H1 (cell line): ENCODE measurements around the gene TNS1. TPM values are rescaled to one million over a fixed set of nuclear protein-coding genes. Genes with fewer than 3 reads are reported as not detected.

Experiments used
- CTCF ChIA-PET: fragments of 300-600 bp; sonication (Branson Sonifier 250); formaldehyde crosslinking; loops from one replicate; lab custom pipeline; 2021; ENCODE audit not compliant: partially characterized antibody; lab: Charles Lee
- POLR2A ChIA-PET: fragments of 300-600 bp; sonication (Branson Sonifier 250); formaldehyde crosslinking; loops from one replicate; lab custom pipeline; 2021; ENCODE audit warnings: inconsistent platforms; ENCODE audit not compliant: partially characterized antibody; lab: Charles Lee
- DNase-seq, 2 experiments: peaks; one replicate each; pipeline versions ENCODE4 v3.0.0 to v3.0.0-alpha.2; 2010 to 2022; ENCODE audit warnings: low spot score in 2 of 2, low read depth in 1 of 2, mixed read lengths in 1 of 2
- FAIRE-seq: peaks from 2 replicates; lab custom pipeline; 2011; peaks lifted over from hg19 to GRCh38; lab: Jason Lieb, UNC
- H2AFZ ChIP-seq: 2 replicates; pipeline ENCODE4 v1.8.1; 2012; ENCODE audit warnings: low read length, inconsistent platforms
- H2AK5ac ChIP-seq: 2 replicates; pipeline ENCODE4 v1.6.1; 2013; ENCODE audit warnings: low read depth, low read length
- H2BK120ac ChIP-seq: replicated peaks from 2 replicates; pipeline ENCODE3; 2013; ENCODE audit warnings: low read depth, low read length, inconsistent platforms
- H2BK12ac ChIP-seq: 2 replicates; pipeline ENCODE4 v1.6.1; 2013; ENCODE audit warnings: low read depth, low read length
- H2BK15ac ChIP-seq: 2 replicates; pipeline ENCODE4 v1.6.1; 2013; ENCODE audit warnings: low read length
- H2BK20ac ChIP-seq: 2 replicates; pipeline ENCODE4 v1.6.1; 2013; ENCODE audit warnings: low read length
- H2BK5ac ChIP-seq: 2 replicates; pipeline ENCODE4 v1.6.1; 2013; ENCODE audit warnings: low read depth, low read length
- H3K14ac ChIP-seq: 2 replicates; pipeline ENCODE4 v1.6.1; 2013; ENCODE audit warnings: inconsistent platforms; ENCODE audit not compliant: insufficient read length
- H3K18ac ChIP-seq: 2 replicates; pipeline ENCODE4 v1.6.1; 2013; ENCODE audit warnings: low read length; ENCODE audit errors: extremely low read depth
- H3K23ac ChIP-seq: 2 replicates; pipeline ENCODE4 v1.6.1; 2013; ENCODE audit warnings: inconsistent platforms; ENCODE audit not compliant: insufficient read length
- H3K23me2 ChIP-seq: 2 replicates; pipeline ENCODE4 v1.6.1; 2013; ENCODE audit warnings: low read depth, low read length
- H3K27ac ChIP-seq: 2 replicates; pipeline ENCODE4 v1.6.1; 2011; ENCODE audit warnings: low read depth, low read length, inconsistent platforms
- H3K27me3 ChIP-seq, 4 experiments: replicated peaks in 1 of 4; 1 replicate in 1 of 4; 2 replicates in 3 of 4; pipeline versions ENCODE4 v1.6.1 to v1.8.1; 2011 to 2013; ENCODE audit warnings: low read length in 3 of 4, mild to moderate bottlenecking in 3 of 4, inconsistent platforms in 2 of 4, mixed read lengths in 2 of 4, moderate library complexity in 1 of 4; ENCODE audit not compliant: control insufficient read depth in 3 of 4, insufficient read depth in 3 of 4; ENCODE audit errors: extremely low read depth in 1 of 4
- H3K36me3 ChIP-seq, 4 experiments: 2 replicates each; pipeline versions ENCODE4 v1.6.1 to v1.8.1; 2011 to 2013; ENCODE audit warnings: mild to moderate bottlenecking in 4 of 4, low read length in 3 of 4, moderate library complexity in 2 of 4, control low read depth in 1 of 4, inconsistent platforms in 1 of 4; ENCODE audit not compliant: insufficient read depth in 4 of 4, control insufficient read depth in 2 of 4
- H3K4ac ChIP-seq: replicated peaks from 2 replicates; pipeline ENCODE3; 2013; ENCODE audit warnings: low read length, low read depth, mixed read lengths, inconsistent platforms; ENCODE audit not compliant: insufficient read length
- H3K4me1 ChIP-seq, 4 experiments: replicated peaks in 1 of 4; 1 replicate in 1 of 4; 2 replicates in 3 of 4; pipeline versions ENCODE4 v1.6.1 to v1.8.1; 2011 to 2013; ENCODE audit warnings: low read length in 3 of 4, inconsistent platforms in 2 of 4, mixed read lengths in 1 of 4; ENCODE audit not compliant: insufficient read depth in 4 of 4, control insufficient read depth in 3 of 4
- H3K4me2 ChIP-seq, 2 experiments: 2 replicates each; pipeline versions ENCODE4 v1.6.1 to v1.8.1; 2011 to 2013; ENCODE audit warnings: low read depth in 2 of 2, low read length in 2 of 2, control low read depth in 1 of 2, inconsistent platforms in 1 of 2, mild to moderate bottlenecking in 1 of 2; ENCODE audit not compliant: insufficient read depth in 1 of 2
- H3K4me3 ChIP-seq, 4 experiments: fragments of 200-600, 300-600 bp in 1 of 4; sonication (generic), shearing (Covaris generic), sonication (Bioruptor Twin) in 1 of 4; 2 replicates each; pipeline versions ENCODE4 v1.5.1 to v1.8.1; 2011 to 2016; ENCODE audit warnings: low read length in 4 of 4, low read depth in 3 of 4, control low read depth in 2 of 4, inconsistent platforms in 2 of 4, mild to moderate bottlenecking in 2 of 4, mixed read lengths in 1 of 4, moderate library complexity in 1 of 4; ENCODE audit not compliant: insufficient read depth in 2 of 4; ENCODE audit errors: extremely low read depth in 1 of 4
- H3K56ac ChIP-seq: replicated peaks from 2 replicates; pipeline ENCODE3; 2013; ENCODE audit warnings: low read depth, mild to moderate bottlenecking, mixed read lengths, low read length, inconsistent platforms; ENCODE audit not compliant: insufficient read length
- H3K79me1 ChIP-seq: 2 replicates; pipeline ENCODE4 v1.6.1; 2013; ENCODE audit warnings: low read depth, low read length, control low read depth
- H3K79me2 ChIP-seq, 2 experiments: 2 replicates each; pipeline versions ENCODE4 v1.6.1 to v1.8.1; 2012 to 2013; ENCODE audit warnings: low read length in 2 of 2, mild to moderate bottlenecking in 2 of 2, inconsistent platforms in 1 of 2; ENCODE audit not compliant: insufficient read depth in 2 of 2, control insufficient read depth in 1 of 2
- H3K9ac ChIP-seq, 4 experiments: replicated peaks in 1 of 4; 1 replicate in 1 of 4; 2 replicates in 3 of 4; pipeline versions ENCODE4 v1.6.1 to v1.8.1; 2011 to 2013; ENCODE audit warnings: low read depth in 3 of 4, low read length in 3 of 4, control low read depth in 2 of 4, mild to moderate bottlenecking in 2 of 4, moderate library complexity in 2 of 4, inconsistent platforms in 1 of 4; ENCODE audit errors: extremely low read depth in 1 of 4
- H3K9me3 ChIP-seq, 2 experiments: 2 replicates each; pipeline versions ENCODE4 v1.6.1 to v1.8.1; 2012 to 2013; ENCODE audit warnings: mild to moderate bottlenecking in 2 of 2, moderate library complexity in 2 of 2, control low read depth in 1 of 2, inconsistent platforms in 1 of 2, low read depth in 1 of 2, low read length in 1 of 2, mixed read lengths in 1 of 2; ENCODE audit not compliant: insufficient read depth in 2 of 2
- H4K20me1 ChIP-seq, 2 experiments: replicated peaks in 1 of 2; 2 replicates each; pipeline versions ENCODE3 to v1.8.1; 2011 to 2013; ENCODE audit warnings: inconsistent platforms in 2 of 2, low read length in 2 of 2, mild to moderate bottlenecking in 1 of 2; ENCODE audit not compliant: insufficient read depth in 2 of 2, control insufficient read depth in 1 of 2
- H4K5ac ChIP-seq: 2 replicates; pipeline ENCODE4 v1.6.1; 2013; ENCODE audit warnings: low read length, low read depth, mixed read lengths, inconsistent platforms; ENCODE audit not compliant: insufficient read length
- H4K8ac ChIP-seq: 2 replicates; pipeline ENCODE4 v1.8.0; 2013; ENCODE audit warnings: mild to moderate bottlenecking, moderate library complexity, low read length, inconsistent platforms; ENCODE audit not compliant: insufficient read depth; ENCODE audit errors: extremely low read depth
- H4K91ac ChIP-seq: replicated peaks from 2 replicates; pipeline ENCODE3; 2013; ENCODE audit warnings: low read length, mixed read lengths, inconsistent platforms; ENCODE audit not compliant: insufficient read length
- CBX8 ChIP-seq: fragments of 300-800, 300-1000 bp; sonication (generic); IDR thresholded peaks from 2 replicates; pipeline ENCODE4 v1.7.1; 2016; ENCODE audit warnings: low read depth, low read length, borderline replicate concordance
- CEBPB ChIP-seq: IDR thresholded peaks from 2 replicates; pipeline ENCODE4 v1.6.1; 2012; ENCODE audit warnings: low read depth, low read length
- CHD1 ChIP-seq: IDR thresholded peaks from 2 replicates; pipeline ENCODE4 v1.6.1; 2012; ENCODE audit warnings: low read depth, low read length, improper control_type of control experiment
- CHD2 ChIP-seq: IDR thresholded peaks from 2 replicates; pipeline ENCODE4 v1.6.1; 2012; ENCODE audit warnings: low read length, improper control_type of control experiment
- JUND ChIP-seq: IDR thresholded peaks from 2 replicates; pipeline ENCODE4 v1.6.1; 2011; ENCODE audit warnings: mild to moderate bottlenecking, improper control_type of control experiment, low read length
- KDM1A ChIP-seq: fragments of 200-600, 300-600 bp; sonication (generic); IDR thresholded peaks from 2 replicates; pipeline ENCODE4 v1.7.1; 2016; ENCODE audit warnings: mild to moderate bottlenecking, low read length, borderline replicate concordance
- NRF1 ChIP-seq: IDR thresholded peaks from 2 replicates; pipeline ENCODE4 v1.6.1; 2011; ENCODE audit warnings: mild to moderate bottlenecking, low read depth, low read length, improper control_type of control experiment
- SIN3A ChIP-seq, 2 experiments: IDR thresholded peaks in 1 of 2; conservative IDR thresholded peaks in 1 of 2; 2 replicates each; pipeline ENCODE4 v1.6.1; 2011 to 2012; ENCODE audit warnings: low read length in 2 of 2, improper control_type of control experiment in 1 of 2, low read depth in 1 of 2, mild to moderate bottlenecking in 1 of 2
- SP2 ChIP-seq: IDR thresholded peaks from 2 replicates; pipeline ENCODE4 v1.6.1; 2012; ENCODE audit warnings: mild to moderate bottlenecking, low read length, inconsistent platforms
- SP4 ChIP-seq: IDR thresholded peaks from 2 replicates; pipeline ENCODE4 v1.6.1; 2012; ENCODE audit warnings: low read length, inconsistent platforms
- SUZ12 ChIP-seq: fragments of 200-600 bp; sonication (generic); IDR thresholded peaks from 2 replicates; pipeline ENCODE4 v1.6.1; 2012; ENCODE audit warnings: mild to moderate bottlenecking, inconsistent platforms, low read length, moderate library complexity, mixed read lengths
- WGBS, 2 experiments: shearing (Covaris generic) in 1 of 2; methylation state at CpG; one replicate each; pipeline versions ENCODE4 v1.1.6 to v1.1.7; 2013 to 2015; ENCODE audit warnings: low lambda C conversion rate in 2 of 2, mixed read lengths in 2 of 2, inconsistent platforms in 1 of 2, low coverage in 1 of 2, missing lambda C conversion rate in 1 of 2; ENCODE audit not compliant: insufficient replicate concordance in 2 of 2, insufficient coverage in 1 of 2, insufficient read length in 1 of 2; ENCODE audit errors: extremely low coverage in 1 of 2, missing lambda C conversion rate in 1 of 2; 5-methylcytosine and 5-hydroxymethylcytosine counted together
- polyA plus RNA-seq, 7 experiments: library from polyadenylated mRNA; depleted of rRNA in 3 of 7; stranded (reverse) in 5 of 7; unstranded in 2 of 7; fragments of >200 nt in 5 of 7; fragments of 200-250 nt in 2 of 7; gene quantifications; 1 replicate in 5 of 7; 2 replicates in 1 of 7; 4 replicates in 1 of 7; pipeline versions ENCODE4 v1.2.1 to v1.2.3, GENCODE V29; 2011 to 2013; ENCODE audit warnings: missing spikeins in 2 of 7, mixed read lengths in 2 of 7
- total RNA-seq: library from RNA; stranded (reverse); fragmentation: NEBNext Ultra II Directional; extraction: Animal tissue kit (Norgen Biotek cat#: 25700); gene quantifications from 2 replicates; pipeline ENCODE4 v1.2.1, GENCODE V29; 2021
- TF ChIP-seq, protein P1 (sequence below): IDR thresholded peaks from 2 replicates; pipeline ENCODE4 v1.6.1; 2011; ENCODE audit warnings: low read depth, mild to moderate bottlenecking, low read length; ENCODE audit not compliant: insufficient read depth

The TNS1 gene
- total and polyA plus RNA-seq, 2 of the 8 experiments (the other 6 are each of a cell fraction or from before 2014, with no cell fraction given) = 1.5 to 5.1 TPM

DNA sequence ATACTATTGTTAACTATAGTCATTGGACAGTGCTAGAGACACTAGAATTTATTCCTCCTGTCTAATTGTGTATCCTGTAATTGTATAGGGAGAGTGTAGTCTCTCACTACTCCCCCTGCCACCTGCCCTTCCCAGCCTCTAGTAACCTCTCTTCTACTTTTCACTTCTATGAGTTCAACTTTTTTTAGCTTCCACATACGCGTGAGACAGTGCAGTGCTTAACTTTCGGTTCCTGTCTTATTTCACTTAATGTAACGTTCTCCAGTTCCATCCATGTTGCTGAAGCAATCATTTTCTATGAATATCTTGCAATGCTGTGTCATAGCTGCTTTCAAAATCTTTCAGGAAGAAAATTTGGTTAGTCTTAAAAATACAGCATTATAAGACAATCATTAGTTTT lies 43.4 kb upstream of the TNS1 start:
- H3K27me3 ChIP-seq = no peaks in the 10 kb centered on the region
- H4K91ac ChIP-seq = no peak overlapping the region
- H2AK5ac ChIP-seq = no peak overlapping the region
- no peak overlapping the region for H2BK20ac ChIP-seq
- no peak overlapping the region for H3K56ac ChIP-seq
- WGBS, 2 experiments = 93% methylated on average over 4 of the region's 4 CpGs; no CpG with 5 or more reads in 1 of the 2 experiments
- no peak overlapping the region for H3K4me2 ChIP-seq
- no peaks in the 10 kb centered on the region for H3K4me1 ChIP-seq
- no peak overlapping the region for H2BK120ac ChIP-seq
- no peak overlapping the region for H3K18ac ChIP-seq
- no peaks in the 10 kb centered on the region for H3K23me2 ChIP-seq
- H2BK15ac ChIP-seq = no peak overlapping the region
- peaks cover 7 to 8% of the 10 kb centered on the region in 2 experiments; a peak in 2 of 4 replicates for H3K9me3 ChIP-seq
- no peak overlapping the region for H2BK12ac ChIP-seq
- no peak overlapping the region for H3K4ac ChIP-seq
- ChIA-PET POLR2A (no interaction called here), CTCF (interaction anchor here (1.1 to 1.7 kb wide), 4 partner anchors 11 to 257 kb away, joined by 4 to 8 read pairs (median 5); partner anchors contain the start of gene RUFY4)
- H3K14ac ChIP-seq = no peak overlapping the region
- no peak overlapping the region for H3K4me3 ChIP-seq
- H3K23ac ChIP-seq = no peak overlapping the region
- no peaks in the 10 kb centered on the region for H3K79me2 ChIP-seq
- no peak overlapping the region for H3K27ac ChIP-seq
- no peaks in the 10 kb centered on the region for H3K79me1 ChIP-seq
- H2AFZ ChIP-seq = no peak overlapping the region
- no peak overlapping the region for H4K5ac ChIP-seq
- no peaks in the 10 kb centered on the region for H4K20me1 ChIP-seq
- no peak overlapping the region for H2BK5ac ChIP-seq
- no peaks in the 10 kb centered on the region for H3K36me3 ChIP-seq
- no peak overlapping the region for H4K8ac ChIP-seq
- DNase-seq (no peak), FAIRE-seq (no peak)
- no peak overlapping the region for H3K9ac ChIP-seq
- TF ChIP-seq SUZ12 (no peak), KDM1A (no peak), CBX8 (no peak), CEBPB (no peak), SIN3A (conservative IDR thresholded peaks at IDR 0.05 in 1 of 2, IDR thresholded peaks at IDR 0.05 in 1 of 2; ENCODE audit: low read depth in 1 of 2, low read length in 2 of 2) (no peak), JUND (no peak), CHD1 (no peak), SP4 (no peak), SP2 (no peak), NRF1 (no peak), CHD2 (no peak)
- TF ChIP-seq, protein P1, sequence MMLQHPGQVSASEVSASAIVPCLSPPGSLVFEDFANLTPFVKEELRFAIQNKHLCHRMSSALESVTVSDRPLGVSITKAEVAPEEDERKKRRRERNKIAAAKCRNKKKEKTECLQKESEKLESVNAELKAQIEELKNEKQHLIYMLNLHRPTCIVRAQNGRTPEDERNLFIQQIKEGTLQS = no peak
